HG02759 (cell line): ENCODE data around the gene SNPH.

Experiments
- ATAC-seq: cut with Tn5 transposase; IDR thresholded peaks from one replicate; pipeline ENCODE4 v1.9.1; 2021; ENCODE audit warnings: mild to moderate bottlenecking, moderate library complexity; ENCODE audit not compliant: unreplicated experiment

Gene SNPH

GRCh38 chr20:1286267-1287024 lies 20.4 kb downstream of the SNPH start:
- ATAC-seq: no peak

GRCh38 chr20:1287306-1287705 lies 21.2 kb downstream of the SNPH start:
- ATAC-seq: no peak

DNA sequence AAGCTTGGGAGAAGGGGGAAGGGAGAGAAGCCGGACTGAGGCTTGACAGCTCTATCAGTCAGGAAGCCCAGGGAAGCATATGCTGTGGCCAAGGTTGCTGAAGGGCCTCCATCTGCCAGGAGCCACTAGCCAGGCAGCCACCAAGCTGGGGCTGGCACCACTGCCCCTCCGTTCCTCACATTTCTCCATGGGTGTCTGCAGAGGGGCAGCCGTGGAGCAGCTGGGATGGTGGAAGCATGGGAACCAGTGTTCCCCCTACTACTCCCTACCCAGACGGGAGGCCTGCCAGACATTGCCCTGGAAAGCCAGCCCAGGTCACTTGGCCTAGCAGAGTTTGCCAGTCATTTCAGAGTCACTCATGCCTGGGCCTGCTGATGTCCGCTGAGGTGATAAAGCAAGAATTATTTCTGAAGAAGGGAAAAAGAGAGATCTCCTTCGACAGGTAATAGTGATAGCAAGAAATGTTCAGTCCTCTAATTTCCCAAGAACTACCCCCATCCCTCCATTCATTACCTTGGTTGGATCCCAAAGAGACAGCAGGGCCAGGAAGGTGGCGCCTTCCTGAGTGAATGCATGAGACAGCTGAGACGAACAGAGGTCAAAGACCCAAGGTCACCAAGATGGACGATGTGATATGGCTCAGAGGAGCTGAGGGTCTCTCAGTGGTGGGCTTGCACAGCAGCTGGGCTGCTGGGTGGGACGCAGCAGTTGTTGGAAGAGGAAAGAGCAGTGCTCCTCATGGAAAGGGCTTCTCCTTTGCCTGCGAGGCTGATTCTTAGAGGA lies 21.9 kb downstream of the SNPH start:
- no peak for ATAC-seq

- no peak for ATAC-seq
Measured at GRCh38 chr20:1291191-1291741, 25.2 kb downstream of the SNPH start.

- ATAC-seq: no peak
Measured at GRCh38 chr20:1292620-1293019, 26.5 kb downstream of the SNPH start.

DNA sequence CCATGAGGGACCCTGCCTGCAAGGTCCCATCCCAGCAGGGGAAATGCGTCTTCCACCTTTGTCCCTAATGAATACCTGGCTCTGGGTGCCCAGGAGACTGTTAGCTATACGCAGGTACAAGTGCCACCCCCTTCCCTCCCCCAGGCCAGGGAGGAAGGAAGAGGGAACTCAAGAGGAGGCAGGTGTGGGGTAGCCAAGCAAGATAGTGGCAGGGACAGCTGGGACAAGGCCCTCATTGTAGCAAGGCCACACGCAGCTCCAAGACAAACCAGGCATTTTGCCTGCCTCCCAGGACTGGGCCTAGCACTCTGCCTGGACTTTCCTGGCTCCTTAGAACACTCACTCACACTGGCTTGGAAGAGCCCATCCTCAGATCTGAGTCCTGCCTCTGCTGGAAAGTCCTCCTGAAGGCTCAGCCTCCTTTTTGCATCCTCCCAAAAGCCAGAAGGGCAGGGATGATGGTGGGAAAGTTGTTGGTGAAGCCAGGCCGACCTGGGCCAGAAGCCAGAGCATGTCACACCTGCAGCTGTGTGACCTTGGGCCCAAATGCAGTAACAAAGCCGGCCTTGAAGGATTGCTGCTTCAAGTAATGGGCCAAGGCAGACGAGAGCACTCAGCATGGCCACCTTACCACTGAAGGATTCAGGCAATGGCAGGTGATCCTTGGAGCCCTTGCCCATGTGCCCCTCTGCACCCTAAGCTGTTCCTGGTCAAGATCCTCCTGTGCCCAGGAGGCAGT lies 27.7 kb downstream of the SNPH start:
- no peak for ATAC-seq

GRCh38 chr20:1294497-1294896 lies 28.4 kb downstream of the SNPH start:
- no peak for ATAC-seq

DNA sequence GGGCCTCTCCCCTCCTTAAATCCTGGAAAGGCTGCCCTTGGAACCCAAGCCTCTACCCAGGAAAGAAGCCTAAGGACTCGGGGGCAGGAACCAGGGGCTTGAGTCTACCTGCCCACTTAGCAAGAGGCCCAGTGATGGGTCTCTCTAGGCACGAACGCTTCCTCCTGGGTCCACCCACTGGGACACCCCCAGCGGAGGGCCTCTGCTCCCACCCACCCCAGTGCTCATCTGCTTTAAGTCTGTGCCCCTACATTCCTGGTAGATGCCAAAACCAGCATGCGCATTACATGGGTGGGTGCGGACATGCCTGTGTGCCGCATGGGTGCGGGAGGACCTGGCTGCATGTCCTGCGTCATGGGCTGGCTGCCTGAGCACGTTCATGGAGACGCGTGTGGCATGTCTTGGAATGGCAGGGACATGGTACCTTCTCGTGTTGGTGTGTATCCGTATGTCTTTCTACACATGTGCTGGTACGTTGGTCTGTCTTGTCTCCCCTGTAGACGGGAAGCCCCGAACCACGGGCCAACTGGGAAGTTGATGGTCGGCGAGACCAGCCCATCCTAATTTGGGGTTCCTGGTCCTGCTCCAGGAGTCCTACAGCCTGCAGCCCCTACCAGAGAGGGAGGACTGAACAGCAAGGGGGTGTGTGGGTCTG lies 29.3 kb downstream of the SNPH start:
- no peak for ATAC-seq

GRCh38 chr20:1296117-1296610 lies 30.1 kb downstream of the SNPH start:
- no peak for ATAC-seq

DNA sequence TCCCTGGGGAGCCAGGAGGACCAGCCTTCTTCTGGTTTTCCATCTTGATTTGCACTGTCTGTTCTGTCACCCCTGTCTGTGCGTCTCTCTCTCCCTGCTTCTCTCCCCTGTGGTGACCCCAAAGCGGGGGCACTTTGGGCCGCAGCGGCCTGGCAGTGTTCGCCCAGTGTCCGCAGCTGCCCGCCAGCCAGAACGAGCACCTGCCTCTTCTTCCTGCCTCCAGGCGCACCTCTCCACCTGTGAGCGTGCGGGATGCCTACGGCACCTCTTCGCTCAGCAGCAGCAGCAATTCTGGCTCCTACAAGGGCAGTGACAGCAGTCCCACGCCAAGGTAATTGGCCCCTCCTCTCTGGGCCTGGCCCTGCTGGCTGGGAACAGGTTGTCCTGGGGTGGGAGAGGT lies 30.8 kb downstream of the SNPH start:
- no peak for ATAC-seq

DNA sequence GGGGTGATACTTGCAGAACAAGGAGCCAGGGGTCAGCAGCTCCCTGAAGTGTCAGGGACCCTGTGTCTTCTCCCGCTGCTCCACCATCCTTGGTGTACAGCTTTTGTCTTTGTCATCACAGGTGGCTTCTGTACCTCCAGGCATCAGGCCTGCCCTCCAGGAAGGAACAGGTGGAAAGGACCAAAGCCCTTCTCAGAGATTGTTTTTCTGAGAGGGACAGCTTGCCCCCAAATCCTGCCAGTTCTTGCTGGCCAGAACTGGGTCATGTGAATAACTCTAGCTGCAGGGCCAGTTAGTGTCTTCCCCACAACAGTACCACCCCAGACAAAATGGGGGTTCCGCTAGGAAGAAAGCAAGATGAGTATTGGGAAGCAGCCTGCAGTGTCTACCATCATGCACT lies 31.4 kb downstream of the SNPH start:
- no peak for ATAC-seq

DNA sequence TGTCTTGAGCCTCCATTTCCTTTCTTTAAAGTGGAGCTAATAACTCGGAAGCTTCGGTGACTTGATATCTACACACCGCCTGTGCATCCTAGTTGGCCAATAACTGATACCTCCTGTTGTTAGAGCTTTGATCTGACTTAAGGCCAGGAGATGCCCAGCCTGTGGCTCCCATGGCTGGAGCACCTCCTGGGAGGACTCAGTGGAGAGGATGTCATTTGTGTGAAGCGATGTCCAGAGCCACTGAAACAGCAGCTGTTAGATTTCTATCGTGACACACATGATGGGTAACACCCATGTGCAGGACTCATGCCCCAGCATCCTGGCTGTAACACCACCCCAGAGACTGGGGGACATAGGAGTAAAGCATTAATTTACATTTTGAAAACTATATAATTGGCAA lies 32.1 kb downstream of the SNPH start:
- no peak for ATAC-seq

DNA sequence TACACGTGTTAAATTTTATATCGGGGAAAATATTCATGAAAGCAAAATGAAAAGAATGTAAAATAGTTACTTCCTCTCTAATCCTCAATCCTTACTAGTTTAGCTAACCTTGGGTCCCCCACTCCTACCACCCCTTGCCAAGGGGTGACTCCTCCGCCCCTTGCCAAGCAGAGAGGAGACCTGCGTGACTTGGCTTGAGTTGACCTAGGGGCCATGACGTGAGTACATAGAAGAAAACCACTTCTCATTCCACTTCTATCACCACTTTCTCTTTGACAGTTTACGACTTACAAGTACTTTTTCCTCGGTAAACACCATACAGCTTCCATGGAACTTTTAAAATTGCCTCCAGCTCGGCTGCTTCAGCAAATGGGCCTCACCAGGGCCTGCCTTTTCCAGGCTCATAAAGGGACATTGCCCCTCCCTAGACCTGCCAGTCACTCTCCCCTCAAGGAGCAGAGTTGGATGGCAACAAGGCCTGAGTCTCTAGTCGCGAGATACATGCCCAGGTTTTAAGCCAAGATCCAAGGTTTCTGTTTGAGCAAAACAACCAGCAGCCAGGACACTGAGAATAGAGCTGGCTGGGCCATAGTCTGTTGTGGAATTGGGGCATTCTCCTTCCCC lies 32.9 kb downstream of the SNPH start:
- ATAC-seq: no peak

DNA sequence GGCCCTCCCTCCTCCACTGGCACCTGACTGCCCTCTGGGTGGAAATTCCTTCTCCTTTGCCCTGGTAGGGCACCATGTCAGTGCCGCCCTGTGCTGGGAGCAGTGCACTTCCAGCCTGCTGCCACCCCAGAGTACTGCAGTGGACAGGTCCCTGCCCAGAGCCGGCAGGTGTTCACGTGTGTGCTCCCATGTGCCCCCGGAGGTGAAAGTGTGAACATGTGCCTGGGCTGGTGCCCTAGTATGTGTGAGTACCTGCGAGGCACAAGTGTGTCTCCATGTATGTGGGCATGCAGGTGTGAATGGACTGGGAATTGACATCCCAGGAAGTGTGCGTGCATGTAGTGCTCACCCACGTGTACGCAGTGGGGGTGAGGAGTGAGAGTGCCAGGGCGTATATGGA lies 33.4 kb downstream of the SNPH start:
- ATAC-seq: no peak

- ATAC-seq: no peak
Measured at GRCh38 chr20:1300083-1300840, 34.2 kb downstream of the SNPH start.

DNA sequence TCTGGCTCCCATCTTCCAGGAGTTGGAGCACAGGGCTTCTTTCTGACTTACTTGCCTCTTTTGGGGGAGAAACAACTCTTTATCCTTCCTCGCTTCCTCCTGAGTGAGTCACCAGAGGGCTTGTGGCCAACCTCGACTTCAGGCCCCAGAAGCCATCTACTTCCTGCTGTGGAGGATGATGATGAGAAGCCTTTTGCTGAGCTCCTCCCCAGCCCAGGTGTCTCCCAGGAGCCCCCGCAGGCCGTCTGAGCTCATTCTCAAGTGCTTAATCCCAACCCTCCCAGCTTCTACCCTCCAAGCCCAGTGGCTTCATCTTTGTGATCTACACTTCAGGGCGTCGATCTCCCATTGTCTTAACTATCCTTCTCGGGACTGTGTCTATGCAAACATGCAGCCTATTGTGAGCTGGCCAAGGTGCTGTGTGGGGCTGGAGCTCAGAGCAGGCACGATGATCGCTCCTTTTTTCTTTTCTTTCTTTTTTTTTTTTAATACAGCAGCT lies 35.0 kb downstream of the SNPH start:
- no peak for ATAC-seq

- ATAC-seq: no peak
Measured at GRCh38 chr20:1302685-1303541, 36.8 kb downstream of the SNPH start.

GRCh38 chr20:1304710-1305515 lies 38.8 kb downstream of the SNPH start:
- ATAC-seq: no peak
